GM19328 (cell line): ENCODE measurements around the gene PLEKHG5.

ENCODE experiments used
- ATAC-seq: cut with Tn5 transposase; IDR thresholded peaks from one replicate; pipeline ENCODE4 v1.9.1; 2021; ENCODE audit warnings: mild to moderate bottlenecking, moderate library complexity; ENCODE audit not compliant: unreplicated experiment

The PLEKHG5 gene, protein sequence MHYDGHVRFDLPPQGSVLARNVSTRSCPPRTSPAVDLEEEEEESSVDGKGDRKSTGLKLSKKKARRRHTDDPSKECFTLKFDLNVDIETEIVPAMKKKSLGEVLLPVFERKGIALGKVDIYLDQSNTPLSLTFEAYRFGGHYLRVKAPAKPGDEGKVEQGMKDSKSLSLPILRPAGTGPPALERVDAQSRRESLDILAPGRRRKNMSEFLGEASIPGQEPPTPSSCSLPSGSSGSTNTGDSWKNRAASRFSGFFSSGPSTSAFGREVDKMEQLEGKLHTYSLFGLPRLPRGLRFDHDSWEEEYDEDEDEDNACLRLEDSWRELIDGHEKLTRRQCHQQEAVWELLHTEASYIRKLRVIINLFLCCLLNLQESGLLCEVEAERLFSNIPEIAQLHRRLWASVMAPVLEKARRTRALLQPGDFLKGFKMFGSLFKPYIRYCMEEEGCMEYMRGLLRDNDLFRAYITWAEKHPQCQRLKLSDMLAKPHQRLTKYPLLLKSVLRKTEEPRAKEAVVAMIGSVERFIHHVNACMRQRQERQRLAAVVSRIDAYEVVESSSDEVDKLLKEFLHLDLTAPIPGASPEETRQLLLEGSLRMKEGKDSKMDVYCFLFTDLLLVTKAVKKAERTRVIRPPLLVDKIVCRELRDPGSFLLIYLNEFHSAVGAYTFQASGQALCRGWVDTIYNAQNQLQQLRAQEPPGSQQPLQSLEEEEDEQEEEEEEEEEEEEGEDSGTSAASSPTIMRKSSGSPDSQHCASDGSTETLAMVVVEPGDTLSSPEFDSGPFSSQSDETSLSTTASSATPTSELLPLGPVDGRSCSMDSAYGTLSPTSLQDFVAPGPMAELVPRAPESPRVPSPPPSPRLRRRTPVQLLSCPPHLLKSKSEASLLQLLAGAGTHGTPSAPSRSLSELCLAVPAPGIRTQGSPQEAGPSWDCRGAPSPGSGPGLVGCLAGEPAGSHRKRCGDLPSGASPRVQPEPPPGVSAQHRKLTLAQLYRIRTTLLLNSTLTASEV

DNA sequence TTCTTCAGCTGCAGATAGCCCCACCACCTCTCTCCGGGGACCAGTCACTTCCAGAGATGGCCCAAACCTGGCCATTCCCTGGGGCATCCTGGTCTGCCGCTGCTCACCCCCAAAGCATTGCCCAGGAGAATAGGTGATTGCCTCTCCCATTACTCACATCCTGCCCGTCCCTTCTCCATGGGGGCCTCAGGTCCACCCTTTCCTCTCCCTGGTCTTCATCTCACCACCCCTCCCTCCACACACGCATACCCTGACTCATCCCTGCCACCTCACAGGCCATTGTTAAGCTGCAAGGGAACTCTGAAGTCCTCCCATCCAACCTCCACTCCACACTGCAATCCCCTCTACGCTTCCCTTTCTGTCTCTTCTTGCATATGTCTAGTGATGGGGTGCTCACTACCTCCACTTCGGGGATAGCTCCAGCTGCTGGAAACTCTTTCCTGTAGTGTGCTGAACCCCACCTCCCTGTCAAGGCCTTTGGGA lies at the start of gene PLEKHG5:
PLEKHG5 (minus strand) TSS at position 188 of the 483 bp plus-strand sequence. CDS start 14,096 bp downstream, outside the sequence.
- ATAC-seq: no peak

DNA sequence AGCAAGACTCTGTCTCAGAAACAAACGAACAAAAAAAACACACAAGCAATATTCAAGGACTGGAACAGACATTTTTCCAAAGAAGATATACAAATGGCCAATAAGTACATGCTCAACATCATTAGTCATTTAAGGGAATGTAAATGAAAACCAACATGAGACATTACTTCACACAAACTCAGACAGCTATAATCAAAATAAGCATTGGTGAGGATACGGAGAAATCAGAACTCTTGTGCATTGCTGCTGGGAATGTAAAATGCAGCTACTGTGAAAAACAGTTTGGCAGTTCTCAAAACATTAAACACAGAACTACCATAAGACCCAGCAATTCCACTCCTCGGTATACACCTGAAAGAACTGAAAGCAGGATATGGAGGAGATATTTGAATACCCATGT lies 47.5 kb upstream of the PLEKHG5 start:
- no peak for ATAC-seq

DNA sequence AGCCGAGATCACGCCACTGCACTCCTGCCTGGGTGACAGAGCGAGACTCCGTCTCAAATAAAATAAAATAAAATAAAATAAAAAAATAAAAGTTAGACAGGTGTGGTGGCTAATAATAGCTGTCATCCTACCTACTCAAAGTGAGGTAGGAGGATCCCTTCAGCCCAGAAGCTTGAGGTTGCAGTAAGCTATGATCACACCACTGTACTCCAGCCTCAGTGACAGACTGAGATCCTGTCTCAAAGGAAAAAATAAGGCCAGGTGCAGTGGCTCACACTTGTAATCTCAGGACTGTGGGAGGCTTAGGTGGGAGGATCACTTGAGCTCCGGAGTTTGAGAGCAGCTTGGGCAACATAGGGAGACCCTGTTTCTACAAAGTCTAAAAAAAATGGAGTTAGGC lies 44.8 kb upstream of the PLEKHG5 start:
- ATAC-seq: no peak

- no peak for ATAC-seq
Measured at GRCh38 chr1:6535214-6535613, 43.7 kb upstream of the PLEKHG5 start.

- ATAC-seq: no peak
Measured at GRCh38 chr1:6534248-6534822, 42.9 kb upstream of the PLEKHG5 start.

- no peak for ATAC-seq
Measured at GRCh38 chr1:6531996-6532395, 40.5 kb upstream of the PLEKHG5 start.

DNA sequence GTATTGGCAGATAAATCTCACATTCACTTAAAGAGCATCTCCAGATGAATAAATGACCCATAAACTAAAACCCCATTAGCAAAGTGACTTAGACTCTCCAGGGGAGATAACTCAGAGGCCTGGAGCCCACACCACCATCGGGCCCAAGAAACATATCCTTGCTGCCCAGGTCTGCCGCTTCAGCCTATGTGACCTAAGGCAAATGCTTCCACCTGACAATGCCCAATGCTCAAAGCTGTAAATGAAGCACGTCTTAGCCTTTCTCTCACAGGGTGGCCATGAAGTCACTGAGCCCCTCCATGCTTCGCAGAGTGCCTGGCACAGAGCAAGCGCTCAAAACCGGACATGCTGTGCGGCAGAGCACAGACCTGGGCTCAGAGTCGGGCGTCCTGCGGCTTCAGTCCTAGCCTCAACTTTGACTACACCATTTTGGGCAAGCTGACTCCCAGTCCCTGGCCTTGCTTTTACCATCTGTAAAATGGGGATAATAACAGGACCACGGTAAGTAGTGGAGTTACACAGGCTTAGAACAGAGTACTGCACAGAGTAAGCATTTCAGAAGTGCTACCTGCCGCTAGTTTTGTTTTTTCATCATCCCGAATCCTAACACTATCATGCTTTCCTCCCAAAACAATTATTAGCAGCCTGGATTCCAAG lies 39.2 kb upstream of the PLEKHG5 start:
- ATAC-seq: no peak

DNA sequence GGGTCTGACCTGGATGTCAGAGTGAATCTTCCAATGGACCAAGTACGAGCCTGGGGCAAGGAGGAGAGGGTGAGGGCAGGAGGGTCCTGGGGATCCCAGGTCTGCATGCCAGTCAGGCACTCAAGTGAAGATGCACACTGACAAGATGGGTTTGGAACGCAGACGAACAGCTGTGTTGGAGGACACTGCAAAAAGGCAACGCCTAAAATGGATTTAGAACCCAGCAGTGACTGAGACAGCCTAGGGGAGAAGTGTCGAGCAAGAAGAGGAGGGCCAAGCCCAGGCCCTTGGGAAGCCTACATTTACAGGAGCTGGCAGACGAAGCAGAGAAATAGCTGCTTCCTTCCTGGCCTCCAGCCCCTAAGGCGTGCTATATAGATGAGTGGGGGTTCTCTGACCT lies 37.0 kb upstream of the PLEKHG5 start:
- no peak for ATAC-seq

DNA sequence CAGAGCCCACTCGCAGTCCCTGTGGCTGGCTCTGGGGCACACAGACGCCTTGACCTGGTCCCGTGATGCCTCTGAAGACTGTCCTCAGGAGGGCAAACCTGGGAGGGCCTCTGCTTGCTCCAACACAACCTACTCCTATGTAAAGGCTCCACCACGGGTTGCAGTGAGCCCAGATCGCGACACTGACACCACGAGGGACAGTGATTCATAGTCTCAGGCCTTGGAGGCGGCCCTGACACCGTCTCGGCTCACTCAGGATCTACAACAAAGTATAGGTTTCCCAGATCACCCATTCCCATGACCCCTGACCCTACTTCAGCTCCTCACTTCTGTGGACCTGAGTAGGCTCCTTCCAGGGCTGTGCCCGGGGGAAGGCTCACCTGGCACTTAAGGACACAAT lies 34.8 kb upstream of the PLEKHG5 start:
- ATAC-seq: no peak

DNA sequence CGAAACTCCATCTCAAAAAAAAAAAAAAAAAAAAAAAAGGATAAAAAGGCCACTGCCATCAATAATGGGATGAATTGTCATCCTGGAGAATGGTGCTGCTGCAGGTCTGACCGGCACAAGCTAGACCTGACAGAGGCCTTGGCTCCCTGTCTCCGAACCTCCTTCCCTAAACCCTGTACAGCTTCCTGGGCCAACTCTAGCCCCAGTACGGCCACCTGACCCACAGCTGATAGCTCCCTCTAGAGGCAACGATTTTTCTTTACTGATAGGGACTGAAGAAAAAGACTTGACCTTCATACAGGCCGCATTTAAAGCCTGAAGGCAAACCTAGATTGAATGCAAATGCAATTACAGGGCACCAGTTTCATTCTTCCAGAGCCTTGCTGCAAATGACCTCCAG lies 32.1 kb upstream of the PLEKHG5 start:
- ATAC-seq: no peak

- no peak for ATAC-seq
Measured at GRCh38 chr1:6521536-6521935, 30.1 kb upstream of the PLEKHG5 start.

GRCh38 chr1:6519935-6520671 lies 28.6 kb upstream of the PLEKHG5 start:
- no peak for ATAC-seq

DNA sequence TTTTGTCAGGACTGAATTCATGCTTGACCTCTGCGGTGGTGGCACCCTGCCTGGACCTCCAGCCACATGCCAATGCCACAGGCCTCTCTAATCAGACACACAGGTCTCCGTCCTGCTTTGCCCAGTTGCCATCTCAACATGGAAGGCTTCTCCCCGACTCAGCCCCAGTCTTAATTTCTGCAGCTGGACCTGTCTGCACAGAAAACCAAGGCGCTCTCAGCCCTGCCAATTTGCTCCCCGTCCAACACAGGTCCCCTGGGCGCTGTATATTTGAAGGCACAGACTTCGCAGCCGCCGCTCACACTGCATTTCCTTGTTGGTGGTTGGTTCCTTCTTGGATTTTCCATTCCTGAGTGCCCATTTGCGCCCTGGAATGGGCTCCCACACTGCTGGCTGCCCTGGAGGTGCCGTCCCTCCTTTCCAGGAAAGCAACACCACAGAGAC lies 28.0 kb upstream of the PLEKHG5 start:
- ATAC-seq: no peak

DNA sequence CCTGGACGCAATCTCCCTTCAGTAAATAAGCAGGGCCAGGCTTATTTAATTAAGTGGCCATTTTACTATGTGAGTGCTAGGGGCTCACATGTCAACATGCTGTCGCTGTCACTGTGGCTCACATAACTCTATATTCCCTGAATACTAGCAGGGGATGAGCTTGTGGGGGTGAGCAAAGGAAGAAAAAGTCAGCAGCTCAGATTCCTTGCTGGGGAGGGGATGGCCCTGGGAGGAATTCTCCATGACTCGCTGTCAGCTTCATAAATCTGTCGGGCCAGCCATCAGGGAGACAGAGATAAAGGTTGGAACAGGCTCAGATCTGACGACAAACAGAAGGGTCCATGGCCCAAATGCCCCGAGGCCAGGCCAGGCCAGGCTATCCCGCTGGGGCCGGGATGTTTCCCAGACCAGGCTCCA lies 26.0 kb upstream of the PLEKHG5 start:
- ATAC-seq: no peak

- ATAC-seq: no peak
Measured at GRCh38 chr1:6515771-6516170, 24.3 kb upstream of the PLEKHG5 start.

DNA sequence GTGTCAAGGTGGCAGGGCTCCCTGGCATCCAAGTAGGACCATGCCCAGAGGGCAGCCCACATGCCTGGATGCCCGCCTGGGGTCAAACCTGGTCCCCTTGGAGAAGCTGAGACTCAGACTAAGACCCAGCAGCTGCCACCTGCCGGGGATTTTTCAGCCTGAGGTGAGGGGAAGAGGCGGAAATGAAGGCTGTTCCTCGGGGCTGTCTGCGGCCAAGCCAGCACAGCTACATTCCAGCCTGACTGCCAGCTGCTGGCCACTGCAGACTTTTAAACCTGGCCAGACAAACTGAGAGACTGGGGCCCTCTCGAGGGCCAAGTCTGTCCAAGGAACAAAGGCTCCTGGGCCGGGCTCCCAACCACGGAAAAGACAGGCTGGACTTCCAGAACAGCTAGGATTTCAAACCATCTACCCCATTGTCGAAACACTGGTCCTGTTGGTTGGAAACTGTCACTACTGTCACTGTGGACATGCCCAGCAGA lies 21.9 kb upstream of the PLEKHG5 start:
- no peak for ATAC-seq

GRCh38 chr1:6512908-6513280 lies 21.4 kb upstream of the PLEKHG5 start:
- ATAC-seq: no peak

- no peak for ATAC-seq
Measured at GRCh38 chr1:6512245-6512907, 20.9 kb upstream of the PLEKHG5 start.

DNA sequence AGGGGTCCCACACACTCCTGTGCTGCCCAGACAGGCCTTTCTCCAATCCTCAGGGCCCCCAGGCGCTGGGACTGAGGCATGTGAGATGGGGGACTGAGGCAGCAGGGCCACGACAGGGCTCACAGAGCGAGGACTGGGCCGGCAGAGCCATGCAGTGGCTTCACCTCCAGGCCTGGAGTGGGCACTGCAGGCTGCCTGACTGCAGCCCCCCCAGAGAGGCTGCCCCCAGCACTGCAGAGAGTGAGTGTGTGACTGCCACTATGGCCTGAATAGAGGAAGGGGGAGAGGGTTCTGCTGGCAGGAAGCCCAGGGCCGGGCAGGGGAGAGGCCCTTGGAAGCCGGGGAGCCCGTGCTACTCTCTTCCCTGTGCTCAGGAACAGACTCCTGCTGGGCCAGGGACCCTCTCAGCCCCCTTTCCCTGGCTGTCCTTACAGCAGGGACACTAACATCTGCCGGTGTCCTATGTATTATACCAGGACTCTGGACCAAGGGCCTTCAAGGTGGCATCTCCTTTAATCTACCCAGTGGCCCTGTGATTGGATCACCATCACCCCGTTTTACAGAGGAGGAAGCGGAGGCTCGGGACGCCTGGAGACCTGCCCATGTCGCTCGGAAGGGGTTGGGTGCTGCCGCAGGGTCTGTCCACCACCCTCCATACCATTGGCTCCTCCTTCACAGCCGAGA lies 20.2 kb upstream of the PLEKHG5 start:
- no peak for ATAC-seq
